Measurements from ENCODE around the gene PPP3R1. TPM values are rescaled to one million over a fixed set of nuclear protein-coding genes. Genes with fewer than 3 reads are reported as not detected.

The PPP3R1 gene
- total and polyA plus RNA-seq, 2 of the 8 experiments (the other 6 are each of a cell fraction or from before 2014, with no cell fraction given), result 9.3 to 85.1 TPM

DNA sequence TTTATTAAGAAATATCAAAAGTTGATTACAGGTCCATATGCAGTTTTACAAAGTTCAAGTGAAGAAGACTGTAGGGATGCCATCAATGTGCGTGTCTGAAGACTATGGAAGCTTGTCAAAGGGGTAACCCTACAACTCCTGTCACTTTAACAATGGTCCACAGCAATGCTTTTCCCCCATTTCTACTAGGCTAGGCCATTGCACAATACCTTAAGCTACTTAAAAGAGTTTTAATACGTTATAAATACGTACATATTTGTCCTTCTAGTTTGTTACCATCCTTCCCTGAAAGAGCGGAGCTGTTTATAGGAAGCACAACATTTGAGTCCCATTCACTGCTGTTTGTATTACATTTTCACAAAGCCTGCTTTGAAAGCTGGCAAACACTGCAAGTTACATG lies 40.7 kb upstream of the PPP3R1 start:
- H4K5ac ChIP-seq (ENCODE audit: insufficient read length, low read depth, low read length), result no peak overlapping the region
- H4K8ac ChIP-seq (ENCODE audit: extremely low read depth, insufficient read depth, low read length), result no peak overlapping the region
- H3K4me3 ChIP-seq (ENCODE audit: extremely low read depth in 1 of 4, insufficient read depth in 2 of 4, low read depth in 3 of 4, low read length in 4 of 4), result no peak overlapping the region
- WGBS, 2 experiments (ENCODE audit: extremely low coverage in 1 of 2, insufficient coverage in 1 of 2, insufficient read length in 1 of 2, insufficient replicate concordance in 2 of 2, low coverage in 1 of 2, low lambda C conversion rate in 2 of 2, missing lambda C conversion rate in 1 of 2), result 95% methylated on average over 4 of the region's 4 CpGs; no CpG with 5 or more reads in 1 of the 2 experiments
- no peak overlapping the region for H3K56ac ChIP-seq (replicated peaks; ENCODE audit: insufficient read length, low read depth, low read length)
- ChIA-PET POLR2A (ENCODE audit: partially characterized antibody) (interaction anchor here (0.8 kb wide), 1 partner anchor 136 kb away, joined by 3 read pairs; no protein-coding TSS in a partner anchor), CTCF (ENCODE audit: partially characterized antibody) (interaction anchor here (0.8 to 10.2 kb wide), 20 partner anchors 11 to 206 kb away, joined by 3 to 108 read pairs (median 4); partner anchors contain the start of gene CNRIP1)
- peak overlapping the region in 1 of 4 experiments; percentile 34; a peak in 1 of 7 replicates for H3K9ac ChIP-seq (replicated peaks in 1 of 4; ENCODE audit: extremely low read depth in 1 of 4, low read depth in 3 of 4, low read length in 3 of 4)
- H3K18ac ChIP-seq (ENCODE audit: extremely low read depth, low read length), result no peak overlapping the region
- no peak overlapping the region for H2BK120ac ChIP-seq (replicated peaks; ENCODE audit: low read depth, low read length)
- H2BK12ac ChIP-seq (ENCODE audit: low read depth, low read length), result no peak overlapping the region
- no peak overlapping the region for H2AK5ac ChIP-seq (ENCODE audit: low read depth, low read length)
- H2AFZ ChIP-seq (ENCODE audit: low read length), result no peak overlapping the region
- H3K79me2 ChIP-seq (ENCODE audit: control insufficient read depth in 1 of 2, insufficient read depth in 2 of 2, low read length in 2 of 2), result no peaks in the 10 kb centered on the region
- H2BK5ac ChIP-seq (ENCODE audit: low read depth, low read length), result no peak overlapping the region
- no peak overlapping the region for H3K27ac ChIP-seq (ENCODE audit: low read depth, low read length)
- H3K23ac ChIP-seq (ENCODE audit: insufficient read length), result no peak overlapping the region
- no peak overlapping the region for H2BK20ac ChIP-seq (ENCODE audit: low read length)
- H3K36me3 ChIP-seq (ENCODE audit: control insufficient read depth in 2 of 4, insufficient read depth in 4 of 4, low read length in 3 of 4), result no peaks in the 10 kb centered on the region
- no peaks in the 10 kb centered on the region for H3K9me3 ChIP-seq (ENCODE audit: insufficient read depth in 2 of 2, low read depth in 1 of 2, low read length in 1 of 2)
- H3K4me2 ChIP-seq (ENCODE audit: insufficient read depth in 1 of 2, low read depth in 2 of 2, low read length in 2 of 2), result no peak overlapping the region
- no peaks in the 10 kb centered on the region for H3K23me2 ChIP-seq (ENCODE audit: low read depth, low read length)
- H4K91ac ChIP-seq (replicated peaks; ENCODE audit: insufficient read length, low read length), result no peak overlapping the region
- no peak overlapping the region for H3K14ac ChIP-seq (ENCODE audit: insufficient read length)
- no peak overlapping the region for H2BK15ac ChIP-seq (ENCODE audit: low read length)
- DNase-seq (ENCODE audit: low read depth in 1 of 2, low spot score in 2 of 2) (no peak), FAIRE-seq (no peak)
- H4K20me1 ChIP-seq (replicated peaks in 1 of 2; ENCODE audit: control insufficient read depth in 1 of 2, insufficient read depth in 2 of 2, low read length in 2 of 2), result no peaks in the 10 kb centered on the region
- H3K79me1 ChIP-seq (ENCODE audit: low read depth, low read length), result no peaks in the 10 kb centered on the region
- H3K4me1 ChIP-seq (replicated peaks in 1 of 4; ENCODE audit: control insufficient read depth in 3 of 4, insufficient read depth in 4 of 4, low read length in 3 of 4), result no peaks in the 10 kb centered on the region
- no peaks in the 10 kb centered on the region for H3K27me3 ChIP-seq (replicated peaks in 1 of 4; ENCODE audit: control insufficient read depth in 3 of 4, extremely low read depth in 1 of 4, insufficient read depth in 3 of 4, low read length in 3 of 4)
- H3K4ac ChIP-seq (replicated peaks; ENCODE audit: insufficient read length, low read depth, low read length), result no peak overlapping the region
- TF ChIP-seq RAD21 (IDR thresholded peaks at IDR 0.05 in 1 of 2, conservative IDR thresholded peaks at IDR 0.05 in 1 of 2; ENCODE audit: low read depth in 2 of 2, low read length in 2 of 2) (no peak), NRF1 (IDR thresholded peaks at IDR 0.05; ENCODE audit: low read depth, low read length) (no peak), RXRA (IDR thresholded peaks at IDR 0.05; ENCODE audit: insufficient read depth, low read depth, low read length) (no peak), SAP30 (IDR thresholded peaks at IDR 0.05; ENCODE audit: insufficient read depth, insufficient replicate concordance, low read length) (no peak), KDM4A (IDR thresholded peaks at IDR 0.05; ENCODE audit: low read depth, low read length, severe bottlenecking) (no peak), PHF8 (conservative IDR thresholded peaks at IDR 0.05; ENCODE audit: low read depth, low read length) (no peak), CHD1 (IDR thresholded peaks at IDR 0.05; ENCODE audit: low read depth, low read length) (no peak)
- TF ChIP-seq, protein P1, sequence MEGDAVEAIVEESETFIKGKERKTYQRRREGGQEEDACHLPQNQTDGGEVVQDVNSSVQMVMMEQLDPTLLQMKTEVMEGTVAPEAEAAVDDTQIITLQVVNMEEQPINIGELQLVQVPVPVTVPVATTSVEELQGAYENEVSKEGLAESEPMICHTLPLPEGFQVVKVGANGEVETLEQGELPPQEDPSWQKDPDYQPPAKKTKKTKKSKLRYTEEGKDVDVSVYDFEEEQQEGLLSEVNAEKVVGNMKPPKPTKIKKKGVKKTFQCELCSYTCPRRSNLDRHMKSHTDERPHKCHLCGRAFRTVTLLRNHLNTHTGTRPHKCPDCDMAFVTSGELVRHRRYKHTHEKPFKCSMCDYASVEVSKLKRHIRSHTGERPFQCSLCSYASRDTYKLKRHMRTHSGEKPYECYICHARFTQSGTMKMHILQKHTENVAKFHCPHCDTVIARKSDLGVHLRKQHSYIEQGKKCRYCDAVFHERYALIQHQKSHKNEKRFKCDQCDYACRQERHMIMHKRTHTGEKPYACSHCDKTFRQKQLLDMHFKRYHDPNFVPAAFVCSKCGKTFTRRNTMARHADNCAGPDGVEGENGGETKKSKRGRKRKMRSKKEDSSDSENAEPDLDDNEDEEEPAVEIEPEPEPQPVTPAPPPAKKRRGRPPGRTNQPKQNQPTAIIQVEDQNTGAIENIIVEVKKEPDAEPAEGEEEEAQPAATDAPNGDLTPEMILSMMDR (IDR thresholded peaks at IDR 0.05; ENCODE audit: control extremely low read depth in 1 of 3, insufficient read depth in 1 of 3, low read depth in 1 of 3, low read length in 3 of 3), result no peak

Data from H1 (cell line).